ENCODE data around the gene CAVIN4.

The CAVIN4 gene, protein sequence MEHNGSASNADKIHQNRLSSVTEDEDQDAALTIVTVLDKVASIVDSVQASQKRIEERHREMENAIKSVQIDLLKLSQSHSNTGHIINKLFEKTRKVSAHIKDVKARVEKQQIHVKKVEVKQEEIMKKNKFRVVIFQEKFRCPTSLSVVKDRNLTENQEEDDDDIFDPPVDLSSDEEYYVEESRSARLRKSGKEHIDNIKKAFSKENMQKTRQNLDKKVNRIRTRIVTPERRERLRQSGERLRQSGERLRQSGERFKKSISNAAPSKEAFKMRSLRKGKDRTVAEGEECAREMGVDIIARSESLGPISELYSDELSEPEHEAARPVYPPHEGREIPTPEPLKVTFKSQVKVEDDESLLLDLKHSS

DNA sequence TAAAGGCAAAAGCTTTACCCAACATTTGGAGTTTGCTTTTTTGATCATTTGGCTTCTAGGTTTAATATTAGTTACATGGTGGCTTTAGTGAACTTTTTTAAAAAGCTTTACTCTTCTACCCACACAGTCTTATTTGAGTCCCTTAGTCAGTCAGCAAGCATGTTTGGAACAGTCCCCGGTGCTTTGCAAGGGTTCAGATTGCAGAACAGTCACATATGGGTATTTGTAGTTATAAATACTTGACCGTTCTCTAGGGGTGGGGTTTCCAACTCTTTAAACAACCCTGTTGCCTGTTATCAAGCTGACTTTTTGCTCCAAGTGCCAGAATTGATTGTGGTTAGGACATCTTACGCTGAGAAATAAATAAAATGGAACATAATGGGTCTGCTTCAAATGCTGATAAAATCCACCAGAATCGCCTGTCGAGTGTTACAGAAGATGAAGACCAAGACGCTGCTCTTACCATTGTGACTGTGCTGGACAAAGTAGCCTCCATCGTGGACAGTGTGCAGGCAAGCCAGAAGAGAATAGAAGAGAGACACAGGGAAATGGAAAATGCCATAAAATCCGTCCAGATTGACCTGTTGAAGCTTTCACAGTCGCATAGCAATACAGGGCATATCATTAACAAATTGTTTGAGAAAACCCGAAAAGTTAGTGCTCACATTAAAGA lies at the start of gene CAVIN4:
Gene CAVIN4 (plus strand): TSS at position 304 of the 673 bp plus-strand sequence. CDS start 65 bp downstream, at position 369.
- DNase-seq (ENCODE audit: low read depth): no peak

DNA sequence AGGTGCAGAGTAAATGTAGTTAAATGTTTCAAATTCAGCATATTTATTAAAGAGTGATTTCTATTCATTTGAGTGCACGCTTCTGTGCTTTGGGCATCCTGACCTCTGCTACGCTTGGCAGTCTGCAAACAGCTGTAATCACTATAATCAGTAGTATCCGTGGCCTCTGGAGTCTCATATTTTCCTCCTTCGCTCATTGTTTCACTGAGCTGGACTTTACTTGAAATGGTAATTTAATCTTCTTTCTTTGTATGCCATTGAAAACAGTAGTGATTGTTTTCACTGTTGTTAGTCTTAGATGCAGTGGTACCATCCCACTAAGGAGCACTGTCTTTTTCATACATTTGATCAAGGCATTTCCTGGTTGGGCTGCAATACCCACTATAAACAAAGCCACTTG lies 43.5 kb upstream of the CAVIN4 start:
- no peak for DNase-seq (ENCODE audit: low read depth)

DNA sequence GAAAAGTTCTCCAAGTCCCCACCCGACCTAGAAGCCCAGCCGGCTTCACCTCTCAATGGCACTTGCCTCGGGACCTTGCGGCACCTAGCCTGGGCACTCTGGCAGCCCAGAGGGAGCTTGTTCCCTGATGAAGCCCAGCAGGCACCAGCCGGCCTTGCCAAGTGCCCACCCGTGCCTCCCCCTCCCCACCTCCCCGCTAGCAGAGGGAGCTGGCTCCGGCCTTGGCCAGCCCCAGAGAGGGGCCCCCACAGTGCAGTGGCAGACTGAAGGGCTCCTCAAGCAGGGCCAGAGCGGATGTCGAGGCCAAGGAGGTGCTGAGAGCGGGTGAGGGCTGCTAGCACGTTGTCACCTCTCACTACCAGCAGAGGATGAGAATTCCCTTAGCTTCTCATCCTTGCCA lies 37.6 kb upstream of the CAVIN4 start:
- DNase-seq (ENCODE audit: low read depth): no peak

DNA sequence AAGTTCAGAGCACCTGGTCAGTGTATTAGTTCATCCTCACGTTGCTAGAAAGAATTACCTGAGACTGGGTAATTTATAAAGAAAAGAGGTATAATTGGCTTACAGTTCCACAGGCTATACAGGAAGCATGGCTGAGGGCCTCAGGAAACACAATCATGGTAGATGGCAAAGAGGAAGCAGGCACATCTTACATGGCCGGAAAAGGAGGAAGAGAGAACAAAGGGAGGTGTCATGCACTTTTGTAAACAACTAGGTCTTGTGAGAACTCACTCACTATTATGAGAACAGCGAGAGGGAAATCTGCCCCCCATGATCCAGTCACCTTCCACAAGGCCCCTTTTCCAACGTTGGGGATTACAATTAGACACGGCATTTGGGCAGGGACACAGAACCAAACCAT lies 28.8 kb upstream of the CAVIN4 start:
- DNase-seq (ENCODE audit: low read depth): no peak

DNA sequence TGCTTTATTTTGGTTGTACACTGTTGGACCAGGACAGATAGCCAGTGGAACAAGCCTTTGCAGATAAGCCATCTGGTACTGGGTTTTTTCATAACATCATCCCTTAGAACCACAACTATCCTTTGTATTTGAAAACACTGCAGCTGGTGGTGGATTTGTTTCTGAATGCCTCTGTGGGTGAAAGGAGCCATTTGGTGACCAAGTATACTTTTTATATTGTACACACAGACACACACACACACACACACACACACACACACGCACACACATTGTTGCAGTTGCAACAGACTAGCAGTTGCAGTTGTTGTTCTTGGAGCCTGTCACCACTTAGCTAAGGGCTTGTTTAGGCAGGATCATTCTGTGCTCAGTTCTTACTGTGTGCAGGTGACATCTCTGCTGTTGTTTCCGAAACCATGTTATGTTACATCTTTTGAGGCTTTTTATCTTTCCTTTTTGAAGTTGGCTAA lies 22.9 kb upstream of the CAVIN4 start:
- DNase-seq (ENCODE audit: low read depth): no peak

DNA sequence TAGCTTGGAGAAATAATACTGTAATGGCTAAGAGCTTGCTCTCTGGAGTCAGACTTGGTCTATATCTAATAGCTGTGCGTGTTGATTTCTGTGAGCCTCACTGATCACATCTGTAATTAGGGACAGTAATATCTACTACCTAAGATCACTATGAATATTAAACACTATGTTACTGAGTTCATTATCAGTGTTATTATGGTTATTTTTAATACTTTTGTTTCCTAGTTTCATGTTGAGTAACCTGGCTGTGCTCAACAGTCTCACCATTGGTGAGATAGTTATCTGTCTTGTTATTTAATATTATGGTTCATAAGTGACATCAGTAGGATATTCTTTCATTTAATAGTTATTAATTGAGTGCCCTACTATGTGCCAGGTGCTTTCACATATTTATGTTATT lies 22.4 kb upstream of the CAVIN4 start:
- DNase-seq (ENCODE audit: low read depth): no peak

DNA sequence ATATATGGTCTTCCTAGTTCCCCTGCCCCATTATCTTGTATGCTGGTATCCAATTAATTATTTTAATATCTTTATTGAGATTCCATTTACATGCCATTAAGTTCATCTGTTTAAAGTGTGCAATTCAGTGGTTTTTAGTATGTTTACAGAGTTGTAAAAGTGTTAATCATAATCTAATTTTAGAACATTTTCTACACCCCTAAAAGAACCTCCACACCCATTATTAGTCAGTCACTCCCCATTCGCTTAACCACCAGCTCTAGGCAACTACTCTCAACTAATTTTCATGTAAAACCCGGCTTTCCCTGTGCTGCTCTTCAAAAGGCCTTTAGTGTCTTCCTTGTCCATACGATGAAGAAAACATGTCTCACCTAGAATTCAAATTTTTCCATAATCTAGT lies 20.8 kb upstream of the CAVIN4 start:
- no peak for DNase-seq (ENCODE audit: low read depth)

DNA sequence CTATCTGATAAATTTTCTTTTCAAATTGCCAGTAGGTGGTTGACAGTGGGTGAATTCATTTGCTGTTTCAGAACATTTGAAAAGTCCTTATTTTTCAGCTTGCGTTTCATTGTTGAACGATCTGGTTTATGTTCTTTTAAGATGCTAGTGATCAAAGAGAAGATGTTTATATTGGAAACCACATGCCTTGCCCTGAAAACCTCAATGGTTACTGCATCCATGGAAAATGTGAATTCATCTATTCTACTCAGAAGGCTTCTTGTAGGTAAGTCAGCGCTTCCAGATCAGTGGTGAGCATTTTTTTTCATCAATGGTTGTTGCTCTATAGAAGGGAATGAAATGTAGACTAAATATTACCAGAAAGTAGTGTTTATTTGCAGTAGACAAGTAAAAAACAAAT lies 16.6 kb upstream of the CAVIN4 start:
- DNase-seq (ENCODE audit: low read depth): no peak

DNA sequence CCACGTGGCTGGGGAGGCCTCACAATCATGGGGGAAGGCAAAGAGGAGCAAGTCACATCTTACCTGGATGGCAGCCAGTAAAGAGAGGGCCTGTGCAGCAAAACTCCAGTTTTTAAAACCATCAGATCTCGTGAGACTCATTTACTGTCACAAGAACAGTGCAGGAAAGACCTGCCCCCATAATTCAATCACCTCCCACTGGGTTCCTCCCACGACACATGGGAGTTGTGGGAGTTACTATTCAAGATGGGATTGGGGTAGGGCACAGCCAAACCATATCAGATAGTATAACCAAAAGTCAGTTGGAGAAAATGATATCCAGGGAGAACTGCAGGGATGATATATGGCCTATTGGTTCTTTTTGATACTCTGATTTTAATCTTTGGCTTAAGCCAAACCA lies 10.0 kb upstream of the CAVIN4 start:
- DNase-seq (ENCODE audit: low read depth): no peak

DNA sequence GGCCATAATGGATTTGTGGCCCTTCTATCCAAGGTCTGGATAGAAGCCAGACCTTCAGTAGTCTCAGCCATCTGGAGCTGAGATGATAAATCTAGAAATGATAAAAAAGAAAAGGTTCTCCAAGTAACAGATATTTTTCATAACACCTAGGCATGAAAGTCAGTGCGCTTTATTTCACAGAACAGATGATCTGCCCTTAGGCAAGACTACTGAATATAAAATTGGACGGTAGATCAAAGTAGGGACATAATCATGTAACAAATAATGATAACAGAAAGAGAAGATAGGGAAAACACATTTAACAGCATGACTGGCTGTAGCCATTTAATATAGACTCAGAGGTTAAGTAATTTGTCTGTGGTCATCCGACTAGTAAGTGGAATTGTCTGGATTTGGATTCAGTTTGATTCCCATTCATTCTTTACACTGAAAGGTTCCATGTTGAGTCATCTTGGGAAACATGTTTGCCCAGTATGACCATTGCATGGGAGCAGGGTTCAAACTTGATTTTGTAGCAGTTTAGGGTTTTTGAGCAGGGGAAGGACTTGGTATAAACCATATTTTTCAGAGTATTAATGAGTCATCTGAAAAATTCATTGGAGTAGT lies 4.1 kb upstream of the CAVIN4 start:
- DNase-seq (ENCODE audit: low read depth): no peak

DNA sequence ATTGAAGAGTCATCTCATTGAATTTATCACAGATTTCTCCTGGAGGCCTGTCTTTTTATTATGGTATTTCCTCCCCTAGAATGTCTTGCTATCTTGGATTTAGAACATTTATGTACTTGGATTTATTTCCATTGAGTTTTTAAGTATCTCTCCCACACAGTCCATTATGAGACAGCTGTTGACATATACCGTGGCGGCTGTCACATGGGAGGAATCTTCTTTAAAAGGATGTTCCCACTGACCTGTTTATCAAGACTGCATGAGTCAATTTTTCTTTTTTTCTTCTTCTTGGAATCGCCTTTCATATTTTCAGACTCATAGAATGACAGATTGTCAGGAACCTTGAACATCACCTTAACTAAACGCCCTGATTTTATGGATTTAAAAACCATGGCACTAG lies 2.9 kb upstream of the CAVIN4 start:
- no peak for DNase-seq (ENCODE audit: low read depth)

DNA sequence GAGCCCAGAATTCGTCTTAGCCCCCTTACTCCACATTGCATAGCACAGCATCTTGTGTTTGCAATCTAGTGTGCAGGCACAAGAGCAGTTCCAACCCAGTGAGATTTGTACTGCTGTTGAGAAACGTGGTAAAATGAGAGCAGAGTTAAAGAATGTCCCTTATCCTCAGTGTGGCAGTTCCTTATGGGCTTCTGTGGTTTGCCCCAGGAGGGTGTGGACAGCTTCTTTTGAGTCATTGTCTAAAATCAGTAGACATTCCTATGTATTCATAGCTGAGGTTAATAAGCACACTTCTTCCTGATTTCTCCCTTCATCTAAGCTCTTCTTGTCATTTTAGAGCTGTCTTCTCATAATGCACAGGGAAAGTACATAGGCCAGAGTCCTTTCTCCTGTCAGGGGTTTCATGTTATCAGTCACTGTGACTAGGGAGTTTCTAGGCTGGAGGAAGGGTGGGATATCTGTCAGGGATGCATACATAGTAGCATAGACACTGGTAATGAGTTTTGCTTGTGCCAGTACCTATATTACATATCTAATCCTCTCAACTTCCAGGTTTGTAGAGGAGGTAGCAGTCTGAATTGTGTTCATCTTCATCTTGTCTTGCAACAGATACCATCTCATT lies 2.0 kb upstream of the CAVIN4 start:
- no peak for DNase-seq (ENCODE audit: low read depth)

DNA sequence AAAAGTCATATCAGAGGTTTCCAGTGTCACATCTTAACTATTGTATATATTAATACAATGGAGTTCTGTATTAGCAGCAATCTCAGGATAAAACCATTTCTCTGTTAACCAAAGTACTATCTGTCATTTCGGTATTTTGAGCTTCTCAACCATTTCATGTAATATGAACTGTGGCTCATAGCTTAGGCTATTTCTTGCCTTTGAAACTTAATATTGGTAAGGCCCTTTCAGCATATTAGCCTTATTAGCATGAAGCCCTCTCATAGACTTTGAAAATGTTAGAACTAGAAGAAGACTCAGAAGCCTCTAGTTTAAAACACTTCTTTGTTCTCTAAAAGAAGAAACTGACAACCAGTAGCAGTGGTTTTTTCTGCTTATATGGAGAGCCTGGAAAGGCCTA lies 731 bp downstream of the CAVIN4 start:
- DNase-seq (ENCODE audit: low read depth): no peak

DNA sequence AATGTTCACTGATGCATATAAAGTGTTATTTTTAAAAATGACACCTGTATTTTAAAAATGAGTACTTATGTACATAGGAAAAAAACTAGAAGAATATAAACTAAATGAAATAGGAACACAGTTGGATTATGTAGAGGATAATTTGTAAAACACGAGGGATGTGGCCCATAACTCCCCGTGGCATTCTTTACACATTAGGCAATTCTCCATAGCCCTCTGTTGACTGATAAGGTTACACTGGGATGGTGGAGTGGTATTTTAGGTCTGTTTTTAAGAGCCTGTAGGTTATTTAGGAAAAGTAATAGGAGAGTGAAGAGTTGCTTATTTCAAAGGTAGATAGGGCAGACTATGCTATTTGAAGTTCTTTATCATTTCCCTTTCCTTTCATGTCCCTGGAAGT lies 1.8 kb downstream of the CAVIN4 start:
- no peak for DNase-seq (ENCODE audit: low read depth)

DNA sequence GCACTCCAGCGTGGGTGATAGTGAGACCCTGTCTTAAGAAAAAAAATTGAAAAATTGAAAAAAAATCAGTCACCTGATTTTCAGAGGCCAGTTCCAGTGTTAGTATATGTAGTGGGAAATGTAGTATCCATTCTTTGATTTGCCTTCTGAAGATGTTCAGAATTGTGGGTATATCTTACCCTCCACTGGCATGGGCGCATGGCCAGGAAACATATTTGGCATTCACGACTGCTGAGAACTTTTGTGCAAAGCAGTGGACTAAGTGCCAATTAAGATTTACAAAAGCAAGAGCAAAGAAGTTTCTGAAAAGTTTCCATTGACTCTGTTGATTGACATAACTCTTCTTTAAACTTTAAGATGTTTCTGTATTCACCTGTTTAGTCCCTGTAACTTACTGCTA lies 2.4 kb downstream of the CAVIN4 start:
- DNase-seq (ENCODE audit: low read depth): no peak

DNA sequence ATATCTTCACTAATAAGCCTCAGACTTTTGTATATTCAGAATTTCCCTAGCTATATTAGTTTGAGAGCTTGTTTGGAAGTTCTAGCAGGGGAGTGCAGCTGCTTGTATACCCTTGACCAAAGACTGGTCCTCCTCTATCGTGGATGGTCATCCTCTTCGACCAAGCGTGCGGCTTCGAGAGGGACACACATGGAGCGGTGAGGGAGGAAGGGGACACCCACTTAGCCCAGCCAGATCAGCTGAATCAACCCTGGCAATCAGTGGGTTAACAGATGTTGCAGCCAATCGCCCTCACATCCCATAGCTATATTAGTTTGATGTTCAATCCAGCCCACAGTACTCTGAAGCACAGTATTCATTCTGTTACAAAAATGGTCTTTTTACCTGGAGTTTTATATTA lies 3.2 kb downstream of the CAVIN4 start:
- DNase-seq (ENCODE audit: low read depth): no peak

DNA sequence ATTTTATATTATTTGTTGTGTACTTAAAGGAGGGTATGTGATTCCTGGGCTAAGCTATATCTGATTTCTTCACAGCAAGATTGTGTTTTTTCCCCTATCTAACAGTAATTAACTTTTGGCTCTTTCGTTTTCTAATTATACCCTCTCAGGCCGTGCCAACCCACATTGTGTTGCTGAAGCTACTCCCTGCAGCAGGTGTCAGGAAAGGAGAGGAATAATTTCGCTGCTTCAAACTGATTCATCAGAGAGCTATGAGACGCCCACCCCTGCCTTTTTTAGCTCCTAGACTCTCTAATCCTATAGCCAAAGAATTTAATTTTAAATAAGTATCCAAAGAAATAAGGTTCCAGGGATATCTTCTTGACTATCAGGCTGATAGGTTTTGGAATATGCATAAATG lies 3.8 kb downstream of the CAVIN4 start:
- no peak for DNase-seq (ENCODE audit: low read depth)

DNA sequence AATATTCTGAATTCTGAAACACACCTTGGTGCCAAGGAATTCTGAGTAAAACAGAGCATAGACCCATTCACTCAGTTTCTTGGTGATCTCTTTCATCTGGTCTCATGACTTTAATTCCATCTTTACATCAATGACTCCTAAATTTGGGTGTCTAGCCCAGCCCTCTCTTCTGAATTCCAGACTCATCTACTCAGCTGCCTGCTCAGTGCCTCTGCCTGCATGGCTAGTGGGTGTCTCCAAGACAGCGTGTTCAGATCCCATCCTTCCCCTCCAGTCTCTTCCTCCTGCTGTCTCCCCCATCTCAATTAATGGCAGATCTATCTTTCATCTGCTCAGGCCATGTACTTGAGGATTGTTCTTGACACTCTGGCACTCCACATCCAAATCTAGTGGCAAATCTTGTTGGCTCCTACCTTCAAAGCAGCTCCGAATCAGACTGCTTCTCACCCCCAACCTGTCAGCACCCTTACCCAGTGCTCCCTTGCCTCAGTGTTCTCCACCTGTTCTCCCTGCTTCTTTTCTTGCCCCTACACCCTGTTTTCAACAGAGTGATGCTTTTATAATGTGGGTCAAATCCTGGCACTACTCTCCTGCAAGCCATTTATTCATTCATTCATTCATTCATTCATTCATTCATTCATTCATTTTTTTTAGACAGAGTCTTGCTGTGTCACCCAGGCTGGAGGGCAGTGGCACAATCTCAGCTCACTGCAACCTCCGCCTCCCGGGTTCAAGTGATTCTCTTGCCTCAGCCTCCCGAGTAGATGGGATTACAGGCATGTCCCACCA lies 5.3 kb downstream of the CAVIN4 start:
- no peak for DNase-seq (ENCODE audit: low read depth)

DNA sequence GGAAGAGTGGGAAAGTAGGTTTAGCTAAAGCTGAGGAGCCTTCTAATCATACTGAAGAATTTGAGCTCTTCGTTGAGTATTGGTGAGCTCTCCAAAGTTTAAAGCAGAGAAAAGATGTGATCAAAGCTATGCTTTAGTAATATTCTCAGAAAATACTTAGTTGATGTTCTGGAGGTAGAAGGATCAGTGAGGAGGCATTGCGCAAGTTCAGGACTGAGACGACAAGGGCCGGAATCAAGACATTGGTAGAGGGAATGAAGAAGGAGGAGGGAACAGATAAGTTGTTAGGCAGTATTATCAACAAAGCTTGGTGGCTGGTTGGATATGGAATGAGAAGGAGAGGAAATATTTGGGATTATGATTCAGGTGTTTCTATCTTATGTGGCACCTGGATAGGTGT lies 7.1 kb downstream of the CAVIN4 start:
- DNase-seq (ENCODE audit: low read depth): no peak

DNA sequence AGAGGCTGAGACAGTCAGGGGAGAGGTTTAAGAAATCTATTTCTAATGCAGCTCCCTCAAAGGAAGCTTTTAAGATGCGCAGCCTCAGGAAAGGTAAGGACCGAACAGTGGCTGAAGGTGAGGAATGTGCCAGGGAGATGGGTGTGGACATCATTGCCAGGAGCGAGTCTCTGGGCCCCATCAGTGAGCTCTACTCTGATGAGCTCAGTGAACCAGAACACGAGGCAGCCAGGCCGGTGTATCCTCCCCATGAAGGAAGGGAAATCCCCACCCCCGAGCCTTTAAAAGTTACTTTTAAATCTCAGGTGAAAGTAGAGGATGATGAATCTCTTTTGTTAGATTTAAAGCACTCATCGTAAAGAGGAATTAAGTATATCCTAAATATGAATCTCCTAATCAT lies 8.2 kb downstream of the CAVIN4 start:
- no peak for DNase-seq (ENCODE audit: low read depth)

DNA sequence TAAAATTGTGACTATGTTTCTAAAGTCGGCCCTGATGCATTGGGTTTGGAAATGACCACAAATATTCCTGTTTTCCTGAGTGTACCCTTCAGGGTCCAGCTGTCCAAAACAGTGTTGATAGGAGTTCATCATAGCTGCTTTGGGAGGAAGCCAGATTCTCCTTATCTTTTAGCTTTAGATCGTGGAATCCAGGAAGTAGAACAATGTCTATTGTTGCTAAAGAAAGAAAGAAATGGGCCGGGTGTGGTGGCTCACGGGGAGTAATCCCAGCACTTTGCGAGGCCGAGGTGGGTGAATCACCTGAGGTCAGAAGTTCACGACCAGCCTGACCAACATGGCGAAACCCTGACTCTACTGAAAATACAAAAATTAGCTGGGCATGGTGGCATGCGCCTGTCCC lies 9.5 kb downstream of the CAVIN4 start:
- no peak for DNase-seq (ENCODE audit: low read depth)

DNA sequence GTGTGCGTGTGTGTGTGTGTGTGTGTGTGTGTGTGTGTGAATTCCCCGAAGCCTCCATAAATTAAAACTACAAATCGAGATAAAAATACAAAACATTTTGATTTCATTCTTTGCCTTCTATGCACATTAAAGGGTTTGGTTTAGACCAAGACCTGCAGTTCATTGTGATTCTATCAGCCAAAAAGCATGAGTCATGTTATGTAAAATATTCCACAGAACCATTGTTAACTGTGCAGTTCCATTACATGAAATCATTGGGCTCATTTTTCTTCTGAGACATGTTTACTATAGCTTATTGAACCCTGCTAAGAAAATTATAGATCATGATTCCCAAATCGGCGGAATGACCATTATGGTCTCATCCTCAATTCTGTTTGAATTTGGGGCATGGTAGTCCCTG lies 11.7 kb downstream of the CAVIN4 start:
- no peak for DNase-seq (ENCODE audit: low read depth)
